Stimulated activated naive CD4-positive, alpha-beta T cell (primary cell): ENCODE data around the gene PTPRK.

Source experiments
- DNase-seq, 6 experiments: peaks; one replicate each; lab custom pipeline; 2025; lab: John Stamatoyannopoulos, UW

PTPRK gene

GRCh38 chr6:128515550-128516513, 4.6 kb downstream of the PTPRK start:
- no peak for DNase-seq

DNA sequence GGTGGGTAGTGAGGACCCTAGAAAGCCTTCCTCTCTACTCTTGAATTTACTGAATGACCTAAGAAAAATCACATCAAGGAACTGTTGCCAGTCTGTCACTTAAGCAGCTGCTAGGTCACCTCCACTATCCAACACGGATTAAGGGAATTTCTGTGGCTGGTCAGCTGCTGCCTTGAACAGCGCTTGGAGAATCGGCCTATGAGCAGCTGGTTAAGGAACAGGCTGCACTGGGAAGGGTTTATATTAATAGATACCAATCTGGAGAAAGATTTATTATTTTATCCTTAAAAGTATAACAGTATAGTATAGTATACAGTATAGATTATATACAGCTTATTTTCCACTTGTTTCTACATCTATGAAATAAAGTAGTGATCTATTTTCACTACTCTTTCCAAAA, 6.5 kb downstream of the PTPRK start:
- no peak for DNase-seq

DNA sequence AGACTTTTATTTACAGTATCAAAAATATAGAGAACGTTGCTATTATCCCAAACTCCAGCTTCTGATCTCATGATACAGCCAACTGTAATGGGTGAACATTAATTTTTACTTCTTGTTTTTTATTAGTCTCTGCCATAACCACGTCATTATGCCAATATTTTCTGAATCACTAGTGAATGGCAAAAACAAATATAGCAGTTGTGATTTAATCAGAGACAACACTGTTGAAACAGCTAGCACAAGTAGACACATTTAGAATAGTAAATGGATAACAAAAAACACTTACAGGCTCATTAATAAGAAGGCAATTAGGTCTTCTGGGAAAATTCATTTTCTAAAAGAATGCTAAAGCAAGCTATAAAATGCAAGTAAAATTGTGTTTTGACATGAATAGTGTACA, 8.1 kb downstream of the PTPRK start:
- DNase-seq, result no peak

GRCh38 chr6:128511506-128511905, 8.9 kb downstream of the PTPRK start:
- no peak for DNase-seq

DNA sequence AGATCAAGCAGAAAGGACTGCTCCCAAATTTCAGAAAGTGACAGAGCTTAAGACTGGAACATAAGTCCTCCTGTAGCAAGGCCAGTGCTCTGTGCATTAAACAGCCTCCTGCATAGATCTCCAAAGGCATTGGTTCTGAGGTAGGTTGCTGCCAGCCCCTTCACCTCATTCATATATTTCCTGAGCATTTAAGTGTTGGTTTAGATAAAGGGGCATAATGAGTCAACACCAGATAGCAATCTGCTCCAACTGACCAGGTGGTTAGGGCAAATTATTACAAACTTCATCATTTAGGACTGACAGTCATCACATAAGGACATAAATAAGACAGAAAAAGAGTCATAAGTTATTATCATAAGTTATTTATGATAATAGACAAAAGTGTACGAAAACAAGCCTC, 10.7 kb downstream of the PTPRK start:
- DNase-seq, result no peak

DNA sequence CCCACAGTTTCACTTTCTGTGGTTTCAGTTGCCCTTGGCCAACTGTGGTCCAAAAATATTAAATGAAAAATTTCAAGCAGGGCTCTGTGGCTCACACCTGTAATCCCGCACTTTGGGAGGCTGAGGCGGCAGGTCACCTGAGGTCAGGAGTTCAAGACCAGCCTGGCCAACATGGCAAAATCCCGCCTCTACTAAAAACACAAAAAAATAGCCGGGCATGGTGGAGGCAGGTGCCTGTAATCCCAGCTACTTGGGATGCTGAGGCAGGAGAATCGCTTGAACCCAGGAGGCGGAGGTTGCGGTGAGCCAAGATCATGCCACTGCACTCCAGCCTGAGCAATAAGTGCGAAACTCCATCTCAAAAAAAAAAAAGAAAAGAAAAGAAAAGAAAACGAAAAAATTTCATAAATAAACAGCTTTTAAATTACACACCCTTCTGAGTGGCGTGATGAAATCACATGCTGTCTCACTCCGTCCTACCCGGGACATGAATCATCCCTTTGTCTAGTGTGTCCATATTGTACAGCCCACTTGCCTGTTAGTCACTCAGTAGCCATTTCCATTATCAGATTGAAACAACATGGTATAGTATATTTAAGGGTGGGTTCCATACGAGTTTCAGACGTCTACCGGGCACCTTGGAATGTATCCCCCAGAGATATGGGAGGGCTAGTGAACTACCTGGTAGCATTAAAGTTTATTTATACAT, 11.7 kb downstream of the PTPRK start:
- no peak for DNase-seq

- no peak for DNase-seq
These were observed 12.8 kb downstream of the PTPRK start for GRCh38 chr6:128507337-128508310.

DNA sequence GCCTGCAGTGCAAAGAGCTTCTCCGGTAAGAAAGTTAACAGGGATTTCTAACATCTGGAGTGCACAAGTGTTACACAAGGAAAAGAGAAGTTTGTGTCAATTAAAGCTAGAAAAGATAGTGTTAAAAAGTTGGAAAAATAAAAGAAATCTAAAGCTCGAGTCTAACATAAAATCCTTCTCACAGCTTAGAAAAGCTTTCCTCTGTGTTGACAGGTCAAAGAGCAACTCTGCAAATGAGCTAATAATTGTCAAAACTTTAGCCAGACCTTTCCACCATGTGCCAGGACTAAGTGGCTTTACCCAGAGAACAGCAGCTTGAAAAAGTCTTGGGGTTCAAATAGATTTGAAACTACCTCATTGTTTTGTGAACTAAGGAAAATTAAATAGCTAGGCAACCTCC, 14.8 kb downstream of the PTPRK start:
- no peak for DNase-seq

DNA sequence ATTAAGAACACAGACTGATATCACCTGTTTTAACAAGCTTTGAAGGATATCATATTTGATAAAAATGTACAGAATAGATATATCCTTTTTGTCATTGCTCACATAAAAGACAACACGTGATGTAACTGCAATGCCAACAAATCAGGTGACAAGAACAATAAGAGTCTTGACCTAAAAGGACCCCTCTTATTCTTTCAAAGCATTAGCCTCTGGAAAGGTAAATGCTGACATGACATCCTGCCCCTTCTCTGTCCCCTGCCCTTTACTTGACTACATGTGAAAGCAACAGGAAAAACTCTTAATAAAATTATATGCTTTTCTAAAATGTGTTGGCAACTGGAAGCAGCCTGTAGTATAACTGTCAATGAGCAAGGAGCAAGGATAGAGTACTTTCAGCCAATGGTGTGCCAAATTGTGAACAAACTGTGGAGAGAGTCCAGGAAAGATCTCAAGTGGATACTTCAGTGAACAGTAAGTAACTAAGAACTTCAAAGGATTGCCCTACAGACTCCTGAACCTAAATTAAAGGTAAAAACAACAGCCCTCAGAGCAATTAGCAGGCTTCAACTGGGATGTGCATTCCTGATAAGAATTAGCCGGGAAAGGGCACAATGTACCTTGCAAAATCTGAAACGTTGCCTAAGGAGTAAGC, 16.3 kb downstream of the PTPRK start:
- no peak for DNase-seq

DNA sequence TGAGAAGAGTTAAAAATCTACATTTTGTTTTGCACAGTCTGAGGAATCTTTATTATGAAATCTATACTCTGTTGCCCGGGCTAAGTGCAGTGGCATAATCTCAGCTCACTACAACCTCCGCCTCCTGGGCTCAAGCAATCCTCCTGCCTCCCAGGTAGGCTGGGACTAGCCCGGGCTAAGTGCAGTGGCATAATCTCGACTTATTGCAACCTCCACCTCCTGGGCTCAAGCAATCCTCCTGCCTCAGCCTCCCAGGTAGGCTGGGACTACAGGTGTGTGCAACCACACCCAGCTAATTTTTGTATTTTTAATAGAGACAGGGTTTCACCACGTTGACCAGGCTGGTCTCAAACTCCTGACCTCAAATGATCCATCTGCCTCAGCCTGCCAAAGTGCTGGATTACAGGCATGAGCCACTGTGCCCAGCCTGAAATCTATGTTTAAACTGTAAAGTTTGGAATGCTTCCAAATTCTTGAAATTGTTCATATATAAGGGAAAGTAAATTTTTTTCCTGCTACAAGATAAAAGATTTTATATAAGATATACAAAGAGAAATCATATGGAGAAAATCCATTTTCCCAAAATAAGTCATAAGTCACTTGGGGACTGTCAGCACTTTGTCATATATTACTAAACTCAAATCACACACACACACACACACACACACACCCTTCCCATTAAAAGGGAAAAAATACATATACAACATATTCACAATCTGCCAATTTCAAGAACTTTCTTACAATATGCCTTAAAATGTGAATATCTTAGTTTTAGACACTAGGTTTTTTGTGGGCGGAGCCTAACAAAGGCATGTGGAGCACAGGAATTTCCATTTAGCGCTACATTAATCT, 19.4 kb downstream of the PTPRK start:
- DNase-seq, result no peak

- DNase-seq, result no peak
These were observed 20.4 kb downstream of the PTPRK start for GRCh38 chr6:128500014-128500413.

DNA sequence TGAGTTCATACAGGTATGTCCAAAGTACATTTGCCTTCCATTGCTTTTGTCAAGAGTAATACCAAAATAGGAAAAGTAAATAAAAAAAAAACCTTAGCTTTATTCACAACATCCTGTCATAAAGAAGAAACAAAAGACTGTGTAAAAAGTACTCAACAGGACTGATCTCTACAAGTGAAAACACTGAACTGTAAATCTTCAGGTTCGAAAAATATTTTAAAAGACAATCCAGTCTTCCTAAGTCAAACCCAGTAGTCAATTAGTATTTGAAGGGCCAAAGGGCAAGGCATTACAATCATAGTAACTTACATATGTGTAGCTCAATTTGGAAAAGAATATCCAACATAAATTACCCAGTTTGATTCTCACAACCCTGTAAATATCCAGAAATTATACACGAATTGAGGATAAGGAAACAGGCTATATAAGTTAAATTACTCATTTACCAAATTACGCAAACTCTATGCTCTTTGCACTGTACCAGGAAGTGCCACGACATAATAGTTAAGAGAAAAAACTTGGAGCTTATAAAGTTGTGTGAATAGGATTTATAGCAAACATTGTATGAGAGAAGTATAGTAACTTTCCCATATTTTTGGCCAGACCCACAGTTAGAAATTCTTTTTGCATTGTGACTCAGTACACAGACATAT, 21.2 kb downstream of the PTPRK start:
- DNase-seq, result no peak

GRCh38 chr6:128498234-128498633, 22.2 kb downstream of the PTPRK start:
- no peak for DNase-seq

- no peak for DNase-seq
These were observed 24.7 kb downstream of the PTPRK start for GRCh38 chr6:128495536-128496333.

DNA sequence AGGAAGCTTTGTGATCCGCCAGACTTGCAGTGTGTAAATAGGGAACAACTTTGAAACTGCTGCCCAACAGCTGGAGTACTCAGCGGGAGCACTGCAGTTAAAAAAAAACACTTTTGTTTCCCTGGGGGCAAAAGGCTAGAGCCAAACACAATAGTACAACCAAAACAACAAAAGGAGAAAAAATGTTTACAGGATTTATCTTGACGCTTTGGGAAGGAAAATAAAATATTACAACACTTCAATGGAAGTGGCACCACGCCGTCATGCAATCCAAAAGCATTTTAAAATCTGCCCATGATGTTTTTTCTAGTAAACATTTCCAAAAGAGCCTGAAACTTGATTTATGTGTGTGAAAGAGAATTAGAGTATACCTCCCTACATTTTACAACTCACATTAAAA, 26.0 kb downstream of the PTPRK start:
- no peak for DNase-seq

- DNase-seq, result no peak
These were observed 26.5 kb downstream of the PTPRK start for GRCh38 chr6:128493877-128494276.

DNA sequence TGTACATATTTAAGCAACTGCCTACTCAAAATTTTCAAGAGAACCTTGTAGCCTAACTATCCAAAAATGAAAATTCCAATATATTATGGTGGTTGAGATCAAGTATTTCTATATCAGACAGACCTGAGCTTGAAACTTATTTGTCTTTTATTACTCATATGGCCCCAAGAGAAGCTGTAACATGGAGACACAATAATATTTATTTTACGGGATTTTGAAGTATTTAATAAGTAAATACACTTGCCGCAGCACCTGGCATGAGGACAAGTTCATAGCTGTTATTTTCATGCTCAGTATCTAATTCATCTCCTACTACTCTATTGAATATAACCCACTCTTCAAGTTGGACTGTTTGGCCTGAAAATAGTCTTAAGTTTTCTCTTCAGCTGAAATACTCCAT, 28.0 kb downstream of the PTPRK start:
- no peak for DNase-seq

GRCh38 chr6:128491610-128492206, 28.7 kb downstream of the PTPRK start:
- DNase-seq, result no peak

DNA sequence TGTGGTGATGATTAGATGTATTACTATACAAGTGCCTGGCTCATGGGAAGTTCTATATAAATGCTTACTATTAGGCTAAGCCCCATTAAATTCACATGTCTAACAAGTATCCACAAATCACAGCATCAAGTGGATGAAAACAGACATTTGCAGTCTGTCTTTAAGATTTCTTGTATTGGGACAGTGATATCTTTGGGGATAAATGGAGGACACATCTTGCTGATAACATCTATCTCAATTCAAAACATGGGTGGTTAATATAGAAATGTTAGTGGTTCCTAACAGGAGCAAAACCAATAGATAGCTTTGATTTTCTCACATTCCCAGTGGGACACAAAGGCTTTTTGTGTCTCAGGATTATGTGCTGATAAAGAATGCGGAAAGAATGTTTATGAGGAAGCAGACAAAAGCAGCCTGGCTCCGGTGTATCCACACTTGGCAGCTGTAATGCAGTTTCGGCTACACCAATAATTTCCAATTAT, 29.3 kb downstream of the PTPRK start:
- DNase-seq, result no peak
